ENCODE results near the gene CD320. TPM values are rescaled to one million over a fixed set of nuclear protein-coding genes. Genes with fewer than 3 reads are reported as not detected.

CD320 gene
- total and polyA plus RNA-seq, 2 experiments from 2014 or later = 87.0 to 124 TPM

DNA sequence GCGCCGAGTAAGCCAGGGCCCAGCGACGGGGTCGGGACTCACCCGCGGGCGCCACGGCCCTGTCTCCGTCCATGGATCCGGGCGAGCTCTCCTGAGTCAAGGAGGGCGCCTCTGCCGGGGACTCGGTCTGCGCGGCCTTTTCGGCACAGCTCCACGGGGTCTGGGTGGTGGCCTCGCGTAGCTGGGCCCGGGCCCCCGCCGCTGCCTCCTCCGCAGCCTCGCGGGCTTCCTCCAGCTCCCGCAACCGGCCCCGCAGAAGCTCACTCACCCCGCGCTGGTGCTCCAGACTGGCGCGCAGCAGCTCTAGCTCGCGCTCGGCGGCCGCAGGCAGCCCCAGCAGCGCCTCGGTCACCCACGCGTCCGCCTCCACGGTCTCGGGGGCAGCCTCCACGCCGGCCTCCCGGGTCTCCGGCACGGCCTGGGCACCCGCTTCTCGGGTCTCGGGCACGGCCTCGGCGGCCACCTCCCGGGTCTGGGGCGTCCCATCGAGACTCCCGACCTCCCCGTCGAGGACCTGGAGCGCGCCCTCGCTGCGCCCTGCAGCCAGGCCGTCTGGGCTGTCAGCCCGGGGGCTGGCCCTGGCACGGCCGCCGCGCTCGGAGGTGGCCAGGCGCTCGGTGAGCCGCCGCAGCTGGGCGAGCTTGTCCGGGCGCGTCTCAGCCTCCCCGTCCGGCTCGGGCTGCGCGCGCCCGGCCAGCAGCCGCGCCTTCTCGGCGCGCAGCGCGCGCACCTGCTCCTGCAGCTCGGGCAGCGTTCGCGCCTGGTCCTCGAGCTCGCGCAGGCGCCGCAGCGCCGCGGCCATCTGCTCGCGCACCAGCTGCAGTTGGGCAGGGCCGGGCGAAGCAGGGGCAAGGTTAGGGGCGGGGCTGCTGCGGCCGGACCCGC lies 26.5 kb upstream of the CD320 start:
- peak overlapping the region; percentile 91 for H3K4me2 ChIP-seq
- no peaks in the 10 kb centered on the region for H3K36me3 Mint-ChIP-seq (ENCODE audit: low read depth)
- no peak overlapping the region for H3K27ac ChIP-seq (ENCODE audit: low read depth)
- peak overlapping the region; percentile 73 for H3K4me3 Mint-ChIP-seq
- H3K9me3 Mint-ChIP-seq = no peaks in the 10 kb centered on the region
- peaks cover 10% of the 10 kb centered on the region for H3F3A ChIP-seq (replicated peaks; ENCODE audit: low read depth)
- H3K27ac Mint-ChIP-seq = no peak overlapping the region
- H3K9me2 ChIP-seq (ENCODE audit: insufficient read depth) = no peaks in the 10 kb centered on the region
- peaks cover 12% of the 10 kb centered on the region for H3K4me1 Mint-ChIP-seq
- peaks cover 51% of the 10 kb centered on the region for H3K27me3 Mint-ChIP-seq (ENCODE audit: insufficient read depth, low read depth, poor library complexity)
- TF ChIP-seq EZH2 (IDR thresholded peaks at IDR 0.05; ENCODE audit: low read depth, unreplicated experiment) (peak; percentile 2), ZNF331 (CRISPR knock-in tag; IDR thresholded peaks at IDR 0.05; ENCODE audit: low read depth) (no peak), POLR2AphosphoS5 (IDR thresholded peaks at IDR 0.05; ENCODE audit: low read depth) (peak; percentile 36)
- TF ChIP-seq, protein P1, sequence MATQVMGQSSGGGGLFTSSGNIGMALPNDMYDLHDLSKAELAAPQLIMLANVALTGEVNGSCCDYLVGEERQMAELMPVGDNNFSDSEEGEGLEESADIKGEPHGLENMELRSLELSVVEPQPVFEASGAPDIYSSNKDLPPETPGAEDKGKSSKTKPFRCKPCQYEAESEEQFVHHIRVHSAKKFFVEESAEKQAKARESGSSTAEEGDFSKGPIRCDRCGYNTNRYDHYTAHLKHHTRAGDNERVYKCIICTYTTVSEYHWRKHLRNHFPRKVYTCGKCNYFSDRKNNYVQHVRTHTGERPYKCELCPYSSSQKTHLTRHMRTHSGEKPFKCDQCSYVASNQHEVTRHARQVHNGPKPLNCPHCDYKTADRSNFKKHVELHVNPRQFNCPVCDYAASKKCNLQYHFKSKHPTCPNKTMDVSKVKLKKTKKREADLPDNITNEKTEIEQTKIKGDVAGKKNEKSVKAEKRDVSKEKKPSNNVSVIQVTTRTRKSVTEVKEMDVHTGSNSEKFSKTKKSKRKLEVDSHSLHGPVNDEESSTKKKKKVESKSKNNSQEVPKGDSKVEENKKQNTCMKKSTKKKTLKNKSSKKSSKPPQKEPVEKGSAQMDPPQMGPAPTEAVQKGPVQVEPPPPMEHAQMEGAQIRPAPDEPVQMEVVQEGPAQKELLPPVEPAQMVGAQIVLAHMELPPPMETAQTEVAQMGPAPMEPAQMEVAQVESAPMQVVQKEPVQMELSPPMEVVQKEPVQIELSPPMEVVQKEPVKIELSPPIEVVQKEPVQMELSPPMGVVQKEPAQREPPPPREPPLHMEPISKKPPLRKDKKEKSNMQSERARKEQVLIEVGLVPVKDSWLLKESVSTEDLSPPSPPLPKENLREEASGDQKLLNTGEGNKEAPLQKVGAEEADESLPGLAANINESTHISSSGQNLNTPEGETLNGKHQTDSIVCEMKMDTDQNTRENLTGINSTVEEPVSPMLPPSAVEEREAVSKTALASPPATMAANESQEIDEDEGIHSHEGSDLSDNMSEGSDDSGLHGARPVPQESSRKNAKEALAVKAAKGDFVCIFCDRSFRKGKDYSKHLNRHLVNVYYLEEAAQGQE (IDR thresholded peaks at IDR 0.05; ENCODE audit: unreplicated experiment) = no peak
- peak overlapping the region; percentile 68 for H3K4me3 ChIP-seq
- H3K27me3 ChIP-seq (ENCODE audit: insufficient read depth) = peaks cover 47% of the 10 kb centered on the region
- ATAC-seq (peak; percentile 51), DNase-seq (ENCODE audit: low spot score) (peak; percentile 88)
- peaks cover 12% of the 10 kb centered on the region for H3K4me1 ChIP-seq (ENCODE audit: insufficient read depth)
- no peaks in the 10 kb centered on the region for H3K36me3 ChIP-seq (ENCODE audit: insufficient read depth)
- no peaks in the 10 kb centered on the region for H4K20me1 ChIP-seq (replicated peaks; ENCODE audit: insufficient read depth)
- peak overlapping the region; percentile 43; the same call in 1 of the 2 replicates for H2AFZ ChIP-seq
- H3K79me2 ChIP-seq (replicated peaks; ENCODE audit: insufficient read depth) = no peaks in the 10 kb centered on the region

DNA sequence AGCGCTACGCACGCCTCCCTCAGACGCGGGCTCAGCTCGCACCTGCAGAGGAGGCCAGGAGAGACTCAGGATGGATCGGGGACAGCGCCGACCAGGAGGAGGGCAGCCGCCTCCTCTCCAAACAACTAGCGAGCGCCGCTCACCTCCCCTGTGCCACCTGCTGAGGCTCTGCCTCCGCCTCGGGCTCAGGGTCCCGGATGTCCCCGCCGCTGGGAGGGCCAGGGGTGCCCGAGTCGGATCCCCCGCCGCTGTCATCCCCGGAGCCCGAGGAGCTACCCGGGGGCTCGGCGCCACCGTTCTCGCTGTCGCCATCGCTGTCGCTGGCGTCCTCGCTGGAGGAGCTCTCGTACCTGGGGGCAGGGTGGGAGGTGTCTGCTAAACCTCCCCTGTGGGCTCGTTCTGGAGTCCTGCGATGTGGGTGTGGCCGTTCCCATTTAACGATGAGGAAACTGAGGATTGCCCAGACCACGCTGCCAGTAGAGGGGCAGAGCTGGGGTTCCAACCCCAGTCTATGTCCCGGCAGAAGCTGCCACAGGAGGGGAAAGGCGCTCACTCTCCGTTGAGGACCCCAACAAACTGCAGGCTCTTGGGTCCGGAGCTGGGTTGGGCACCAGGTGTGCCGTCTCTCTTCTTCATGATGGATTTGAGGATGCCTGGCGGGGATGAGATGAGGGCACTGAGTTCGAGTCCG lies 25.8 kb upstream of the CD320 start:
- peak overlapping the region; percentile 91 for H3K4me2 ChIP-seq
- DNase-seq (ENCODE audit: low spot score) (peak; percentile 75), ATAC-seq (peak; percentile 55)
- no peak overlapping the region for H3K27ac ChIP-seq (ENCODE audit: low read depth)
- peaks cover 47% of the 10 kb centered on the region for H3K27me3 ChIP-seq (ENCODE audit: insufficient read depth)
- H3K27ac Mint-ChIP-seq = no peak overlapping the region
- H3K36me3 Mint-ChIP-seq (ENCODE audit: low read depth) = no peaks in the 10 kb centered on the region
- peaks cover 10% of the 10 kb centered on the region for H3K4me1 Mint-ChIP-seq
- no peaks in the 10 kb centered on the region for H4K20me1 ChIP-seq (replicated peaks; ENCODE audit: insufficient read depth)
- no peaks in the 10 kb centered on the region for H3K9me2 ChIP-seq (ENCODE audit: insufficient read depth)
- H2AFZ ChIP-seq = peak overlapping the region; percentile 59
- H3K27me3 Mint-ChIP-seq (ENCODE audit: insufficient read depth, low read depth, poor library complexity) = peaks cover 54% of the 10 kb centered on the region
- TF ChIP-seq EZH2phosphoT487 (IDR thresholded peaks at IDR 0.05; ENCODE audit: unreplicated experiment) (no peak), JUNB (IDR thresholded peaks at IDR 0.05; ENCODE audit: unreplicated experiment) (no peak), ZNF331 (CRISPR knock-in tag; IDR thresholded peaks at IDR 0.05; ENCODE audit: low read depth) (no peak), EZH2 (IDR thresholded peaks at IDR 0.05; ENCODE audit: low read depth, unreplicated experiment) (peak; percentile 50), CREB1 (CRISPR knock-in tag; IDR thresholded peaks at IDR 0.05; ENCODE audit: low read depth) (no peak)
- H3K9me3 Mint-ChIP-seq = no peaks in the 10 kb centered on the region
- peaks cover 10% of the 10 kb centered on the region for H3F3A ChIP-seq (replicated peaks; ENCODE audit: low read depth)
- peak overlapping the region; percentile 68 for H3K4me3 ChIP-seq
- H3K79me2 ChIP-seq (replicated peaks; ENCODE audit: insufficient read depth) = no peaks in the 10 kb centered on the region
- no peaks in the 10 kb centered on the region for H3K36me3 ChIP-seq (ENCODE audit: insufficient read depth)
- H3K4me1 ChIP-seq (ENCODE audit: insufficient read depth) = peaks cover 12% of the 10 kb centered on the region
- peak overlapping the region; percentile 73 for H3K4me3 Mint-ChIP-seq
